ENCODE measurements around the gene TMEM126A.

DNA sequence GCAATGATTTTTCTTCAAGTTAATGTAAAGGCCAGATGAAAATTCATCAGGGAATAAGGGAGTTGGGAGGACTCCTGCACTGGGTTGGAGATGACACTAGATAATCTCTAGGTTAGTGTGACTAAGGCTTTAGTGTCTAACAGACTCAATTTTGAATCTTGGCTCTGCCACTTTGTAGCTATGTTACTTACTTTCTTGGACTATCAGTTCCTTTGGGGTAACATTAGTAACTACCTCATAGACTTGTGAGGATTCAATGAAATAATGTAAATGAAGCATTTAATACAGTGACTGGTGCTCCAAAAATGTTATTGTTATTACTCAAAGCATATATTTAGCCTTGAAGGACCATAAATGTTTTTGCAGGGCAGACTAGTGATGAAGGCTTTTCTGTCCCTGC is 47.8 kb downstream of the TMEM126A start:
- TF ChIP-seq POLR2A (IDR thresholded peaks at IDR 0.05; ENCODE audit: low read depth, low read length): no peak
- no peak for TF ChIP-seq POLR2AphosphoS5 (IDR thresholded peaks at IDR 0.05; ENCODE audit: low read depth, low read length)
- TF ChIP-seq TAF1 (IDR thresholded peaks at IDR 0.05; ENCODE audit: borderline replicate concordance, low read depth, low read length): no peak
